Motor neuron (in vitro differentiated cells): ENCODE data around the gene SF1. TPM values are rescaled to one million over a fixed set of nuclear protein-coding genes. Genes with fewer than 3 reads are reported as not detected.
"Not testable (repeated sequence)": the region's sequence is repeated elsewhere in the genome, so short reads cannot be mapped to it uniquely, and the experiment has no call there.

ENCODE experiments used
- ATAC-seq, 8 experiments: fragments of 200-7000 bp; cut with Tn5 transposase; replicated peaks in 6 of 8; 2 replicates each; pipeline ENCODE4 v1.8.0; 2021; ENCODE audit warnings: mild to moderate bottlenecking in 8 of 8, moderate library complexity in 8 of 8
- H3K27ac ChIP-seq, 2 donors: fragments of 250-450 bp; sonication (Bioruptor Pico); 2 replicates each; pipeline ENCODE4 v1.9.0; 2021; ENCODE audit warnings: antibody characterized with exemption in 2 of 2, mild to moderate bottlenecking in 2 of 2, moderate library complexity in 1 of 2
- H3K4me1 ChIP-seq, 2 donors: fragments of 250-450 bp; sonication (Bioruptor Pico); replicated peaks in 1 of 2; 2 replicates each; pipeline ENCODE4 v1.6.1; 2021; ENCODE audit warnings: antibody characterized with exemption in 2 of 2, mild to moderate bottlenecking in 2 of 2, moderate library complexity in 1 of 2
- H3K4me3 ChIP-seq, 5 donors: fragments of 250-450 bp; sonication (Bioruptor Pico); 2 replicates each; pipeline ENCODE4 v1.9.0; 2021; ENCODE audit warnings: antibody characterized with exemption in 5 of 5, mild to moderate bottlenecking in 5 of 5, moderate library complexity in 4 of 5
- WGBS, 10 experiments: fragments of 450-650 bp; shearing (Covaris generic); methylation state at CpG; one replicate each; pipeline ENCODE4 v1.0.0; 2022; 5-methylcytosine and 5-hydroxymethylcytosine counted together
- in situ Hi-C, 9 experiments: fragments of 400-800 bp; cut with MboI; loops; one replicate each; pipeline ENCODE4 v1.15.0; 2021; ENCODE audit warnings: low sequenced_read_pairs in 9 of 9, low pct_unique_long_range_greater_than_20kb in 2 of 9; ENCODE audit not compliant: unreplicated experiment in 9 of 9
- total RNA-seq, 8 experiments: library from RNA; unstranded; fragments of 300-600 nt; gene quantifications; 2 replicates each; pipeline versions ENCODE4 v1.2.3 to v1.2.4, GENCODE V29; 2022

Gene SF1, protein sequence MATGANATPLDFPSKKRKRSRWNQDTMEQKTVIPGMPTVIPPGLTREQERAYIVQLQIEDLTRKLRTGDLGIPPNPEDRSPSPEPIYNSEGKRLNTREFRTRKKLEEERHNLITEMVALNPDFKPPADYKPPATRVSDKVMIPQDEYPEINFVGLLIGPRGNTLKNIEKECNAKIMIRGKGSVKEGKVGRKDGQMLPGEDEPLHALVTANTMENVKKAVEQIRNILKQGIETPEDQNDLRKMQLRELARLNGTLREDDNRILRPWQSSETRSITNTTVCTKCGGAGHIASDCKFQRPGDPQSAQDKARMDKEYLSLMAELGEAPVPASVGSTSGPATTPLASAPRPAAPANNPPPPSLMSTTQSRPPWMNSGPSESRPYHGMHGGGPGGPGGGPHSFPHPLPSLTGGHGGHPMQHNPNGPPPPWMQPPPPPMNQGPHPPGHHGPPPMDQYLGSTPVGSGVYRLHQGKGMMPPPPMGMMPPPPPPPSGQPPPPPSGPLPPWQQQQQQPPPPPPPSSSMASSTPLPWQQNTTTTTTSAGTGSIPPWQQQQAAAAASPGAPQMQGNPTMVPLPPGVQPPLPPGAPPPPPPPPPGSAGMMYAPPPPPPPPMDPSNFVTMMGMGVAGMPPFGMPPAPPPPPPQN
- total RNA-seq = 100 to 1,000 TPM in 4 of 8 experiments, 10 to 100 TPM in 4; 65.8 to 317 (median 98.9) TPM

DNA sequence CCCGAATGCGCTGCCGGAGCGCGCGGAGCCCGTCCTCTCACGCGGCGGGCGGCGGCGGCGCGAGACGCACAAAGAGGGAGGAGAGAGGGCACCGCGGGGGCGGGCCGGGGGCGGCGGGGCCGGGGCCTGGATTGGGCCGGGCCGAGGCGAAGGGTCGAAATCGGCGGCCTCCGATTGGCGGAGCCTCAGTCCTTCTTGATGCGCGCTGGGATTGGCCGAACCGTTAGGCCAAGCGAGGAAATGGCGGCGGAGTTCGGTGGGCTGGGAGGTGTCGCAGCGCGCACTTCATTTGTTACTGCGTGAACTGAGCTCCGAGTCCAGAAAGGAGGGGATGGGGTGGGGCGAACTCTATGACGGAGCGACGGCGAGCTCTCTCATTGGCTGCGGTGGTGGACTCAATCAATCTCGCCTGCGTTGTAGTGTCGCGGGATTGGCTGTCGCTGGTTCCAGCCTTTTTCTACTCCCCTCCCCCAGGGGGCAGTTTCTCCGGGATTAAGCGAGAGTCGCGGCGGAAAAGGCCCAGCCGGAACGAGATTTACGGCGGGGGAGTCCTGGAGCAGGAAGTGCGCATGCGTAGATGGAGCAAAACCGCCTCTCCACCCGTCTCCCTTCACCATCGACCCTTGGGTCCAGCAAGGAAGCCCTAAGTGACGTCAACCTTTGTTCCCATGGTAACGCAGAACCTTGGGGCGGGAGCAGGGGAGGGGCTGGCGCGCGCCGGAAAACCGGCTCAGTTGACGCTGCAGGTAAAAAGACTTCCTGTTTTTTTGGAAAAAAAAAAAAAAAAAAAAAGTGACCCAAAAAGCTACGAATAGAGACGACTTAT lies at the start of gene SF1:
Gene SF1, minus strand, starts transcription at position 70 of the 826 bp plus-strand sequence. CDS start 150 bp downstream, outside the sequence.
- peaks cover 13 to 16% of the 10 kb centered on the region in 2 donors for H3K4me1 ChIP-seq
- 0 to 1% (median 0%) methylated on average over 2 to 29 of the region's 80 CpGs for WGBS, 10 experiments
- peak; percentile 83 to 92 (median 90) for ATAC-seq
- in situ Hi-C loops = no loop called here
- H3K27ac ChIP-seq = peak within 1 kb of the TSS; percentile 97 to 99
- peak within 1 kb of the TSS; percentile 65 to 96 (median 93) for H3K4me3 ChIP-seq

- no peak overlapping the region for H3K4me3 ChIP-seq
- H3K27ac ChIP-seq = no peak overlapping the region
- no peaks in the 10 kb centered on the region for H3K4me1 ChIP-seq
- ATAC-seq = no peak
- 64 to 100% (median 89%) methylated on average over 1 to 6 of the region's 22 CpGs; no CpG with 5 or more reads in 5 of the 10 experiments for WGBS, 10 experiments
- in situ Hi-C loops = no loop called here
These were observed 49.1 kb upstream of the SF1 start for GRCh38 chr11:64827451-64827839.

GRCh38 chr11:64826578-64827450 lies 48.5 kb upstream of the SF1 start:
- H3K27ac ChIP-seq = no peak overlapping the region
- H3K4me3 ChIP-seq = no peak overlapping the region
- in situ Hi-C loops = no loop called here
- WGBS, 10 experiments = 40 to 96% (median 84%) methylated on average over 1 to 14 of the region's 52 CpGs; no CpG with 5 or more reads in 6 of the 10 experiments
- no peaks in the 10 kb centered on the region for H3K4me1 ChIP-seq
- no peak for ATAC-seq

DNA sequence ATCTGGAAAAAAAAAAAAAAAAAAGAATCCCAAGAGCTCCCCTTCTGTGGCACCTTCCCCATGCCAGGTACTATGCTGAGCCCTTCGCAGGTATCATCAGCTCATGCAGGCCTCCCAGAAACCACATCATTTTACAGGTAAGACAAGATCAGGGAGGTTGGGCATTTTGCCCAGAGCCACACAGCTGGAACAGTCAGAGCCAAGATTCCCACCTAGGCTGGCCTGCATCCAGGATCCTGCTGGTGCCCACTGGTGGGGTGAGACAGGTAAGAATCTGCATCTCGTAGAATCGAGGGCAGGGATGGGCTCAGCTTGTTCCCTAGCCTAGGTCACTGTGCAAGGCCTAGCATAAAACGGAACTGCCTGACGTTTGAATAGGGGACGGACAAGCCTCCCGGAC lies 47.7 kb upstream of the SF1 start:
- 60 to 100% (median 100%) methylated on average over 1 to 2 of the region's 7 CpGs; no CpG with 5 or more reads in 5 of the 10 experiments for WGBS, 10 experiments
- ATAC-seq = no peak
- H3K4me3 ChIP-seq = no peak overlapping the region
- in situ Hi-C loops = no loop called here
- H3K4me1 ChIP-seq = no peaks in the 10 kb centered on the region
- no peak overlapping the region for H3K27ac ChIP-seq

DNA sequence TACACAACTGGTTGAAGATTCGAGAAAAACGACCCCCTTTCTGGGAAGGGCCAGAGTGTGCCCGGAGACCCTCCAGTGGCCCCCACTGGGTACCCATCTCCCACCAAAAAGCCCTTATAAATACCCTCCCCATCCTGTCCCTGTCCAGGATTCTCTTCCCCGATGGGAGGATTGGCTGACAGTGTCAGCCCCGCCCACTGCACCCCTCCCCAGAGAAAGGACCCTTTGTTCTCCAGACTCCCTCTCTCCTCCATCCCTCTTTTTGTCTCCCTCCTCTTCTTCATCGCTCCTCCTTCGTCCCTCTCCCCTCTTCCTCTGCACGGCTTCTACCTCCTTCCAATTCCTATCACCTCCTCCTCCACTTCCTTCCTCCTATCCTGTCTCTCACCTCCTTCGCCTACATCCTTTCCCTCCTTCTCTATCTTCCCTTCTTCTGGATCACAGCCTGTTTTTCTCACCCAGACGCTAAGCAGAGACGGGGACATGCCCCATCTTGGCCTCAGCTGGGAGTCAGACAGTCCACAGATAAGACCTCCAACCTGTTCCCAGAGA lies 45.3 kb upstream of the SF1 start:
- WGBS, 10 experiments = 14 to 87% (median 66%) methylated on average over 4 to 10 of the region's 11 CpGs; no CpG with 5 or more reads in 2 of the 10 experiments
- Histone ChIP-seq H3K4me1 (no peaks in the 10 kb centered on the region), H3K27ac (no peak overlapping the region), H3K4me3 (no peak overlapping the region)
- in situ Hi-C loops = no loop called here
- ATAC-seq = no peak

GRCh38 chr11:64817476-64817875 lies 39.1 kb upstream of the SF1 start:
- WGBS, 10 experiments = 75 to 100% (median 83%) methylated on average over 1 to 3 of the region's 3 CpGs; no CpG with 5 or more reads in 3 of the 10 experiments

DNA sequence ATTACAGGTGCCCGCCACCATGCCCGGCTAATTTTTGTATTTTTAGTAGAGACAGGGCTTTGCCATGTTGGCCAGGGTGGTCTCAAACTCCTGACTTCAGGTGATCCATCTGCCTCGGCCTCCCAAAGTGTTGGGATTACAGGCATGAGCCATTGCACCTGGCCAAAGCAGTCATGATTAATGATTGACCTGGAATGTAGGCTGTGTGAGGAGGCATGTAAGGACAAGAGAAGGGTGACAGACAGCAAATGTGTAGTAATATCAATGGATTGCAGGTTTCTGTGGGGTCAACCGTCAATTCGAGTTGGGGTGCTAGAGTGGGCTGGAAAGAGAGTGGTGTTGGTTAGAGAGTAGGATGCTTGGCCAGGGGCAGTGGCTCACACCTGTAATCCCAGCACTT lies 37.1 kb upstream of the SF1 start:
- H3K4me3 ChIP-seq, ATAC-seq, H3K4me1 ChIP-seq, in situ Hi-C loops, H3K27ac ChIP-seq: not testable (repeated sequence)
- WGBS, 10 experiments = 50 to 92% (median 78%) methylated on average over 1 to 5 of the region's 5 CpGs; no CpG with 5 or more reads in 1 of the 10 experiments

More at GRCh38 chr11:64817476-64817875, 39.1 kb upstream of the SF1 start:
- no peak for ATAC-seq
- H3K4me1 ChIP-seq = no peaks in the 10 kb centered on the region
- H3K4me3 ChIP-seq = no peak overlapping the region
- no peak overlapping the region for H3K27ac ChIP-seq
- in situ Hi-C loops = no loop called here

DNA sequence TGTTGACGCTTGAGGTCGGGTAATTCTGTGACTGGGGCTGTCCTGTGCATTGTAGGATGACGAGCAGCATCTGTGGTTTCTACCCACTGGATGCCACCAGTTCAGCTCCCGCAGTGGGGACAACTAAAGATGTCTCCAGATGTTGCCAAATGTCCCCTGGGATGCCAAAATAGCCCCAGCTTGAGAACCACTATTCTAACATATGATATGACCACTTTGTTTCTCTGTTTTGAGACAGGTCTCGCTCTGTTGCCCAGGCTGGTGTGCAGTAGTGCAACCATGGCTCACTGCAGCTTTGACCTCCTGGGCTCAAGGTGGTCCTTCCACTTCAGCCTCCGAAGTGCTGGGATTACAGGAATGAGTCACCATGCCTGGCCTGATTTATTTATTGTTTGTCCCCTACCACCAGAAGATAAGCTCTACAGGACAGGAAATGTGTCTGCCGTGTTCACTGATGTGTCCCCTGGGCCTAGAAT lies 36.4 kb upstream of the SF1 start:
- no peaks in the 10 kb centered on the region for H3K4me1 ChIP-seq
- ATAC-seq = no peak
- H3K27ac ChIP-seq = no peak overlapping the region
- no peak overlapping the region for H3K4me3 ChIP-seq
- WGBS, 10 experiments = 0 to 91% (median 67%) methylated on average over 1 to 4 of the region's 7 CpGs; no CpG with 5 or more reads in 1 of the 10 experiments
- in situ Hi-C loops = no loop called here

GRCh38 chr11:64813826-64814225 lies 35.5 kb upstream of the SF1 start:
- Histone ChIP-seq H3K4me3 (no peak overlapping the region), H3K27ac (no peak overlapping the region), H3K4me1 (peaks cover 7% of the 10 kb centered on the region in 2 donors)
- 60 to 93% (median 81%) methylated on average over 1 to 5 of the region's 5 CpGs; no CpG with 5 or more reads in 2 of the 10 experiments for WGBS, 10 experiments
- ATAC-seq = no peak
- in situ Hi-C loops = no loop called here

DNA sequence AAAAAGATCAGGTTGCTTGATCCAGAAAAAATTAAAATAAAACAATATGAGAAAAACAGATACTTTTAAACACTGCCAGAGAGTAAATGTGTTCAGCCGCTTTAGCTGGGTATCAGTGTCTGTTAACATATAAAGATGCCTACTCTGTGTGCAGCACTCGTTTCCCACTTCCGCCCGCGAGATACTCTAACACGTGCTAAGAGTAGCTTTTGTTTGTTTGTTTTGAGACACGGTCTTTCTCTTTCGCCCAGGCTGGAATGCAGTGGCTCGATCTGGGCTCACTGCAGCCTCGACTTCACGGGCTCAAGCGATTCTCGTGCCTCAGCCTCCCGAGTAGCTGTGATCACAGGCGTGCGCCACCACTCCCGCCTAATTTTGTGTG lies 32.5 kb upstream of the SF1 start:
- peaks cover 7% of the 10 kb centered on the region in 2 donors for H3K4me1 ChIP-seq
- in situ Hi-C loops = no loop called here
- no peak overlapping the region for H3K27ac ChIP-seq

GRCh38 chr11:64810271-64810890 lies 32.0 kb upstream of the SF1 start, which contains the start of gene MEN1:
Gene MEN1, minus strand, starts transcription at chr11:64810551. Its CDS starts 442 bp downstream, at chr11:64810109.
- in situ Hi-C loops = no loop called here
- Histone ChIP-seq H3K27ac (peak within 1 kb of the TSS; percentile 34 to 40), H3K4me1 (peaks cover 7% of the 10 kb centered on the region in 2 donors), H3K4me3 (peak within 1 kb of the TSS; percentile 73 to 91 (median 86))
- peak; percentile 98 to 99 (median 98) for ATAC-seq
- WGBS, 10 experiments = 0 to 5% (median 0%) methylated on average over 1 to 11 of the region's 46 CpGs; no CpG with 5 or more reads in 3 of the 10 experiments

More for the DNA sequence above, 32.5 kb upstream of the SF1 start:
- H3K4me3 ChIP-seq = peak overlapping the region; percentile 11 to 91 (median 86)
- WGBS, 10 experiments = 0 to 100% (median 36%) methylated on average over 1 to 15 of the region's 17 CpGs; no CpG with 5 or more reads in 2 of the 10 experiments
- peak in 6 of 8 experiments; percentile 3 to 32 (median 10) for ATAC-seq
